HCT116 (cell line): ENCODE measurements around the gene COL4A1. TPM values are rescaled to one million over a fixed set of nuclear protein-coding genes. Genes with fewer than 3 reads are reported as not detected.

Experiments
- ATAC-seq: fragments of 200-7000 bp; cut with Tn5 transposase; 2 replicates; pipeline ENCODE4 v1.9.1; 2020; ENCODE audit warnings: mild to moderate bottlenecking, moderate library complexity
- BruUV-seq: library from RNA; stranded (reverse); fragments of 400-500 nt; replicated peaks from 2 replicates; lab custom pipeline; 2021; lab: Mats Ljungman, UMichigan
- CTCF ChIA-PET: fragments of 300-600 bp; sonication (Branson Sonifier 250); formaldehyde crosslinking; loops from one replicate; lab custom pipeline; 2021; ENCODE audit warnings: antibody characterized with exemption; lab: Charles Lee
- POLR2A ChIA-PET: fragments of 300-600, 350-600 bp; sonication (Branson Sonifier 250); formaldehyde crosslinking; loops from one replicate; lab custom pipeline; 2021; ENCODE audit warnings: antibody characterized with exemption; lab: Charles Lee
- RAD21 ChIA-PET, 2 experiments: fragments of 300-600 bp; sonication (Branson Sonifier 250); formaldehyde crosslinking; loops; one replicate each; lab custom pipeline; 2023; ENCODE audit warnings: low total read pairs in 2 of 2; ENCODE audit not compliant: uncharacterized antibody in 2 of 2, unreplicated experiment in 2 of 2, low non-redundant PET in 1 of 2; lab: Charles Lee
- DNase-seq: peaks from one replicate; pipeline ENCODE4 v3.0.0-alpha.2; 2010; ENCODE audit warnings: low read depth, low spot score
- H2AFZ ChIP-seq: fragments of 200-600 bp; shearing (Covaris generic), sonication (generic); 2 replicates; pipeline ENCODE4 v1.6.1; 2017; ENCODE audit warnings: low read depth, mixed run types, mixed read lengths, antibody characterized with exemption, low read length; ENCODE audit not compliant: poor library complexity, severe bottlenecking
- H3K27ac ChIP-seq: 2 replicates; pipeline ENCODE4 v1.5.1; 2012; ENCODE audit warnings: low read depth, low read length
- H3K27me3 ChIP-seq: fragments of 200-600 bp; sonication (generic); 2 replicates; pipeline ENCODE4 v1.6.1; 2016; ENCODE audit warnings: mixed run types, low read length, mixed read lengths; ENCODE audit not compliant: insufficient read depth
- H3K36me3 ChIP-seq, 2 experiments: fragments of 200-500 bp in 1 of 2; fragments of 200-600 bp in 1 of 2; sonication (Bioruptor generic) in 1 of 2; sonication (generic) in 1 of 2; 2 replicates each; pipeline versions ENCODE4 v1.5.1 to v1.6.1; 2014 to 2016; ENCODE audit warnings: low read length in 2 of 2, inconsistent platforms in 1 of 2, mixed read lengths in 1 of 2, mixed run types in 1 of 2; ENCODE audit not compliant: insufficient read depth in 2 of 2, control insufficient read depth in 1 of 2
- H3K4me1 ChIP-seq, 2 experiments: fragments of 200-600 bp in 1 of 2; sonication (generic) in 1 of 2; 2 replicates each; pipeline versions ENCODE4 v1.5.1 to v1.6.1; 2012 to 2017; ENCODE audit warnings: low read length in 2 of 2, inconsistent platforms in 1 of 2, mild to moderate bottlenecking in 1 of 2, mixed read lengths in 1 of 2, mixed run types in 1 of 2, moderate library complexity in 1 of 2; ENCODE audit not compliant: insufficient read depth in 2 of 2, control insufficient read depth in 1 of 2
- H3K4me2 ChIP-seq: fragments of 200-600 bp; sonication (generic); 2 replicates; pipeline ENCODE4 v1.6.1; 2017; ENCODE audit warnings: mixed run types, low read length, mixed read lengths
- H3K4me3 ChIP-seq, 2 experiments: fragments of 200-600 bp in 1 of 2; sonication (generic) in 1 of 2; replicated peaks in 1 of 2; 2 replicates each; pipeline ENCODE4 v1.5.1; 2011 to 2016; ENCODE audit warnings: low read length in 2 of 2, control low read depth in 1 of 2, low read depth in 1 of 2, mild to moderate bottlenecking in 1 of 2, mixed read lengths in 1 of 2, mixed run types in 1 of 2
- H3K79me2 ChIP-seq: fragments of 200-600 bp; sonication (generic); 2 replicates; pipeline ENCODE4 v1.6.1; 2017; ENCODE audit warnings: mild to moderate bottlenecking, mixed run types, low read length, moderate library complexity, mixed read lengths; ENCODE audit not compliant: insufficient read depth
- H3K9ac ChIP-seq: fragments of 200-600 bp; sonication (generic); 2 replicates; pipeline ENCODE4 v1.6.1; 2016; ENCODE audit warnings: low read length, mixed read lengths
- H3K9me2 ChIP-seq: fragments of 200-600 bp; sonication (generic), shearing (Covaris generic); 2 replicates; pipeline ENCODE4 v1.6.1; 2017; ENCODE audit warnings: mixed run types, mild to moderate bottlenecking, moderate library complexity; ENCODE audit not compliant: insufficient read depth
- H3K9me3 ChIP-seq, 2 experiments: fragments of 200-500 bp in 1 of 2; fragments of 200-600 bp in 1 of 2; sonication (Bioruptor generic) in 1 of 2; sonication (generic) in 1 of 2; 2 replicates each; pipeline ENCODE4 v1.6.1; 2014 to 2017; ENCODE audit warnings: low read length in 2 of 2, mixed read lengths in 2 of 2, inconsistent platforms in 1 of 2, low read depth in 1 of 2, mild to moderate bottlenecking in 1 of 2, mixed run types in 1 of 2, moderate library complexity in 1 of 2; ENCODE audit not compliant: control insufficient read depth in 1 of 2, insufficient read depth in 1 of 2
- H4K20me1 ChIP-seq: fragments of 200-600 bp; sonication (generic), shearing (Covaris generic); 2 replicates; pipeline ENCODE4 v1.6.1; 2017; ENCODE audit warnings: mixed run types, mild to moderate bottlenecking, moderate library complexity; ENCODE audit not compliant: insufficient read depth
- ELF1 ChIP-seq: IDR thresholded peaks from 2 replicates; pipeline ENCODE4 v1.6.1; 2012; ENCODE audit warnings: low read depth, borderline replicate concordance
- EZH2 ChIP-seq: fragments of 200-600 bp; sonication (generic); IDR thresholded peaks from 2 replicates; pipeline ENCODE4 v1.6.1; 2017; ENCODE audit warnings: antibody characterized with exemption, mixed run types
- POLR2A ChIP-seq: IDR thresholded peaks from 2 replicates; pipeline ENCODE4 v1.7.0; 2011; ENCODE audit warnings: borderline replicate concordance; ENCODE audit not compliant: insufficient read depth, insufficient read length; ENCODE audit errors: extremely low read depth
- SRF ChIP-seq: IDR thresholded peaks from 2 replicates; pipeline ENCODE4 v1.6.1; 2012; ENCODE audit warnings: low read depth
- TCF7L2 ChIP-seq: IDR thresholded peaks from 2 replicates; pipeline ENCODE4 v1.7.0; 2011; ENCODE audit warnings: borderline replicate concordance, inconsistent platforms; ENCODE audit not compliant: insufficient read depth, insufficient read length; ENCODE audit errors: extremely low read depth
- ZBTB33 ChIP-seq: IDR thresholded peaks from 2 replicates; pipeline ENCODE4 v1.6.1; 2011; ENCODE audit warnings: mild to moderate bottlenecking, low read length, moderate library complexity; ENCODE audit not compliant: insufficient replicate concordance; ENCODE audit errors: extremely low read depth
- ZFX ChIP-seq: fragments of 450-650 bp; IDR thresholded peaks from 2 replicates; pipeline ENCODE4 v1.6.1; 2017
- ZNF274 ChIP-seq: fragments of 200-500 bp; sonication (Bioruptor generic); IDR thresholded peaks from 2 replicates; pipeline ENCODE4 v1.6.1; 2014; ENCODE audit warnings: mild to moderate bottlenecking, low read depth, low read length, inconsistent platforms
- intact Hi-C: fragments of 100-400 bp; cut with micrococcal nuclease; formaldehyde crosslinking; loops from 2 replicates; pipeline ENCODE4 v1.10.0; 2022
- total RNA-seq: library from RNA; stranded (reverse); gene quantifications from one replicate; pipeline ENCODE4 v1.2.1, GENCODE V29; 2021; ENCODE audit not compliant: unreplicated experiment
- TF ChIP-seq, protein P1 (sequence below): IDR thresholded peaks from 2 replicates; pipeline ENCODE4 v1.6.1; 2012
- TF ChIP-seq, protein P2 (sequence below): IDR thresholded peaks from 2 replicates; pipeline ENCODE4 v1.6.1; 2012; ENCODE audit warnings: low read depth

The COL4A1 gene
- total RNA-seq, 1 experiment from 2014 or later, result 0.57 TPM

- H3K4me3 ChIP-seq, result no peak overlapping the region
- no peaks in the 10 kb centered on the region for H3K9me2 ChIP-seq
- DNase-seq (no peak), ATAC-seq (no peak)
- H3K9me3 ChIP-seq, result no peaks in the 10 kb centered on the region
- no peak overlapping the region for H3K9ac ChIP-seq
- POLR2A ChIA-PET, result no interaction called here
- H2AFZ ChIP-seq, result no peak overlapping the region
- CTCF ChIA-PET, result no interaction called here
- TF ChIP-seq TCF7L2 (no peak), ELF1 (no peak), SRF (no peak), ZBTB33 (no peak), EZH2 (no peak), ZFX (no peak), POLR2A (no peak), ZNF274 (no peak)
- TF ChIP-seq, protein P1, sequence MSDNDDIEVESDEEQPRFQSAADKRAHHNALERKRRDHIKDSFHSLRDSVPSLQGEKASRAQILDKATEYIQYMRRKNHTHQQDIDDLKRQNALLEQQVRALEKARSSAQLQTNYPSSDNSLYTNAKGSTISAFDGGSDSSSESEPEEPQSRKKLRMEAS, result no peak
- TF ChIP-seq, protein P2, sequence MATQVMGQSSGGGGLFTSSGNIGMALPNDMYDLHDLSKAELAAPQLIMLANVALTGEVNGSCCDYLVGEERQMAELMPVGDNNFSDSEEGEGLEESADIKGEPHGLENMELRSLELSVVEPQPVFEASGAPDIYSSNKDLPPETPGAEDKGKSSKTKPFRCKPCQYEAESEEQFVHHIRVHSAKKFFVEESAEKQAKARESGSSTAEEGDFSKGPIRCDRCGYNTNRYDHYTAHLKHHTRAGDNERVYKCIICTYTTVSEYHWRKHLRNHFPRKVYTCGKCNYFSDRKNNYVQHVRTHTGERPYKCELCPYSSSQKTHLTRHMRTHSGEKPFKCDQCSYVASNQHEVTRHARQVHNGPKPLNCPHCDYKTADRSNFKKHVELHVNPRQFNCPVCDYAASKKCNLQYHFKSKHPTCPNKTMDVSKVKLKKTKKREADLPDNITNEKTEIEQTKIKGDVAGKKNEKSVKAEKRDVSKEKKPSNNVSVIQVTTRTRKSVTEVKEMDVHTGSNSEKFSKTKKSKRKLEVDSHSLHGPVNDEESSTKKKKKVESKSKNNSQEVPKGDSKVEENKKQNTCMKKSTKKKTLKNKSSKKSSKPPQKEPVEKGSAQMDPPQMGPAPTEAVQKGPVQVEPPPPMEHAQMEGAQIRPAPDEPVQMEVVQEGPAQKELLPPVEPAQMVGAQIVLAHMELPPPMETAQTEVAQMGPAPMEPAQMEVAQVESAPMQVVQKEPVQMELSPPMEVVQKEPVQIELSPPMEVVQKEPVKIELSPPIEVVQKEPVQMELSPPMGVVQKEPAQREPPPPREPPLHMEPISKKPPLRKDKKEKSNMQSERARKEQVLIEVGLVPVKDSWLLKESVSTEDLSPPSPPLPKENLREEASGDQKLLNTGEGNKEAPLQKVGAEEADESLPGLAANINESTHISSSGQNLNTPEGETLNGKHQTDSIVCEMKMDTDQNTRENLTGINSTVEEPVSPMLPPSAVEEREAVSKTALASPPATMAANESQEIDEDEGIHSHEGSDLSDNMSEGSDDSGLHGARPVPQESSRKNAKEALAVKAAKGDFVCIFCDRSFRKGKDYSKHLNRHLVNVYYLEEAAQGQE, result no peak
- intact Hi-C loops, result loop anchor here (10.0 kb wide), 1 partner anchor 183 kb away; no protein-coding TSS in a partner anchor
- no TSS peak for BruUV-seq
- H3K27me3 ChIP-seq, result no peaks in the 10 kb centered on the region
- RAD21 ChIA-PET, result no interaction called here
- H3K27ac ChIP-seq, result no peak overlapping the region
- H3K4me1 ChIP-seq, result peaks cover 2 to 4% of the 10 kb centered on the region in 2 experiments; a peak in 1 of 4 replicates
- no peak overlapping the region for H3K4me2 ChIP-seq
- H3K79me2 ChIP-seq, result no peaks in the 10 kb centered on the region
- no peaks in the 10 kb centered on the region for H3K36me3 ChIP-seq
- no peaks in the 10 kb centered on the region for H4K20me1 ChIP-seq
Measured at GRCh38 chr13:110118106-110118505, 188.9 kb downstream of the COL4A1 start.
